Aorta (tissue), 5 donors: ENCODE data around the gene POLE2. TPM values are rescaled to one million over a fixed set of nuclear protein-coding genes. Genes with fewer than 3 reads are reported as not detected.

ENCODE experiments used
- ATAC-seq: fragments of 200-7000 bp; cut with Tn5 transposase; one replicate; pipeline ENCODE4 v1.9.1; 2022; ENCODE audit warnings: moderate library complexity; ENCODE audit not compliant: low FRiP score
- DNase-seq, 2 donors: peaks; one replicate each; pipeline ENCODE4 v3.0.0-alpha.2; 2020
- H3K27ac ChIP-seq, 2 donors: one replicate each; pipeline ENCODE4 v1.5.1; 2013; ENCODE audit warnings: low read length in 2 of 2, mild to moderate bottlenecking in 2 of 2, moderate library complexity in 2 of 2, control low read depth in 1 of 2, inconsistent platforms in 1 of 2, low read depth in 1 of 2
- H3K27me3 ChIP-seq, 2 donors: one replicate each; pipeline ENCODE4 v1.6.1; 2013; ENCODE audit warnings: control low read depth in 1 of 2, low read length in 1 of 2, mild to moderate bottlenecking in 1 of 2, moderate library complexity in 1 of 2; ENCODE audit not compliant: insufficient read depth in 2 of 2, control insufficient read depth in 1 of 2
- H3K36me3 ChIP-seq, 2 donors: one replicate each; pipeline ENCODE4 v1.6.1; 2013; ENCODE audit warnings: control low read depth in 1 of 2, low read length in 1 of 2, mild to moderate bottlenecking in 1 of 2; ENCODE audit not compliant: insufficient read depth in 2 of 2, control insufficient read depth in 1 of 2
- H3K4me1 ChIP-seq, 2 donors: one replicate each; pipeline ENCODE4 v1.6.1; 2013; ENCODE audit warnings: low read length in 2 of 2, control low read depth in 1 of 2, mild to moderate bottlenecking in 1 of 2, moderate library complexity in 1 of 2; ENCODE audit not compliant: insufficient read depth in 2 of 2, control insufficient read depth in 1 of 2
- H3K4me3 ChIP-seq, 2 donors: one replicate each; pipeline ENCODE4 v1.5.1; 2013; ENCODE audit warnings: low read length in 2 of 2, control low read depth in 1 of 2, mild to moderate bottlenecking in 1 of 2
- H3K9me3 ChIP-seq: one replicate; pipeline ENCODE4 v1.6.1; 2013; ENCODE audit warnings: mild to moderate bottlenecking, low read length; ENCODE audit not compliant: control insufficient read depth
- WGBS, 2 donors: extraction: QIAGEN DNeasy Blood & Tissue Kit; methylation state at CpG; one replicate each; pipeline ENCODE4 v1.1.7; 2013; 5-methylcytosine and 5-hydroxymethylcytosine counted together
- intact Hi-C, 2 donors: fragments of 100-400 bp; cut with DNase I; formaldehyde crosslinking; loops; one replicate each; pipeline versions ENCODE4 v1.14.2 to v1.15.0; 2022
- polyA plus RNA-seq, 2 donors: library from polyadenylated mRNA; stranded (reverse); fragments of 200-250 nt; gene quantifications; one replicate each; pipeline ENCODE4 v1.2.3, GENCODE V29; 2013
- total RNA-seq, 2 donors: library from RNA; stranded (reverse); fragmentation: NEBNext Ultra II Directional; extraction: Animal tissue kit (Norgen Biotek cat#: 25700); gene quantifications; one replicate each; pipeline ENCODE4 v1.2.1, GENCODE V29; 2021
- donor health status: healthy with polysubstance abuse.
- donor health status: Bipolar disorder and iron deficiency.
- donor health status: DM: no; HTN: no; CAD: no.
- donor health status: DM: no; HTN: no; CAD: no.
- donor health status: DM: yes; HTN: yes; CAD: no.

POLE2 gene
- total and polyA plus RNA-seq, 4 donors, result 1.2 to 13.6 (median 4.3) TPM

- no peak overlapping the region for H3K4me3 ChIP-seq
- H3K27me3 ChIP-seq, result no peaks in the 10 kb centered on the region
- H3K9me3 ChIP-seq, result no peaks in the 10 kb centered on the region
- ATAC-seq (no peak), DNase-seq (no peak)
- peaks cover 0 to 2% of the 10 kb centered on the region in 2 donors for H3K36me3 ChIP-seq
- WGBS, 2 donors, result 90% methylated on average over 6 of the region's 6 CpGs
- peaks cover 0 to 4% of the 10 kb centered on the region in 2 donors for H3K4me1 ChIP-seq
- intact Hi-C loops, result no loop called here
- no peak overlapping the region for H3K27ac ChIP-seq
Observed at GRCh38 chr14:49617852-49618519, 70.0 kb downstream of the POLE2 start.

- WGBS, 2 donors, result 59 to 63% methylated on average over 6 of the region's 6 CpGs
- ATAC-seq (no peak), DNase-seq (no peak)
- Histone ChIP-seq H3K27me3 (no peaks in the 10 kb centered on the region), H3K4me1 (no peaks in the 10 kb centered on the region), H3K9me3 (no peaks in the 10 kb centered on the region), H3K36me3 (peaks cover 0 to 2% of the 10 kb centered on the region in 2 donors), H3K27ac (no peak overlapping the region), H3K4me3 (no peak overlapping the region)
- intact Hi-C loops, result no loop called here
Observed at GRCh38 chr14:49615776-49616175, 72.2 kb downstream of the POLE2 start.

GRCh38 chr14:49614196-49614595 is 73.8 kb downstream of the POLE2 start:
- ATAC-seq (no peak), DNase-seq (no peak)
- Histone ChIP-seq H3K4me1 (no peaks in the 10 kb centered on the region), H3K9me3 (no peaks in the 10 kb centered on the region), H3K4me3 (no peak overlapping the region), H3K27me3 (no peaks in the 10 kb centered on the region), H3K36me3 (peaks cover 0 to 2% of the 10 kb centered on the region in 2 donors), H3K27ac (no peak overlapping the region)
- 89 to 91% methylated on average over 2 of the region's 2 CpGs for WGBS, 2 donors
- intact Hi-C loops, result no loop called here

- H3K36me3 ChIP-seq, result no peaks in the 10 kb centered on the region
- H3K4me3 ChIP-seq, result no peak overlapping the region
- ATAC-seq (no peak), DNase-seq (no peak)
- intact Hi-C loops, result no loop called here
- no peaks in the 10 kb centered on the region for H3K27me3 ChIP-seq
- WGBS, 2 donors, result 90 to 91% methylated on average over 8 of the region's 8 CpGs
- H3K27ac ChIP-seq, result no peak overlapping the region
- no peaks in the 10 kb centered on the region for H3K9me3 ChIP-seq
- no peaks in the 10 kb centered on the region for H3K4me1 ChIP-seq
Observed at GRCh38 chr14:49612671-49613070, 75.3 kb downstream of the POLE2 start.

GRCh38 chr14:49612251-49612650 is 75.8 kb downstream of the POLE2 start:
- Histone ChIP-seq H3K4me3 (no peak overlapping the region), H3K27me3 (no peaks in the 10 kb centered on the region), H3K9me3 (no peaks in the 10 kb centered on the region), H3K36me3 (no peaks in the 10 kb centered on the region), H3K27ac (no peak overlapping the region), H3K4me1 (no peaks in the 10 kb centered on the region)
- no peak for DNase-seq
- WGBS, 2 donors, result 84 to 88% methylated on average over 4 of the region's 4 CpGs
- intact Hi-C loops, result no loop called here
- no peak for ATAC-seq

- 83 to 93% methylated on average over 6 of the region's 6 CpGs for WGBS, 2 donors
- intact Hi-C loops, result no loop called here
Observed at GRCh38 chr14:49607583-49607982, 80.4 kb downstream of the POLE2 start.

GRCh38 chr14:49598485-49599300 is 89.3 kb downstream of the POLE2 start, which contains the start of gene LRR1:
LRR1 (plus strand) TSS chr14:49598940; CDS start chr14:49599021, 81 bp downstream.
- peak; percentile 92 to 96 for DNase-seq
- intact Hi-C loops, result no loop called here
- Histone ChIP-seq H3K4me3 (peak within 1 kb of the TSS; percentile 65 to 73), H3K9me3 (no peaks in the 10 kb centered on the region), H3K4me1 (no peaks in the 10 kb centered on the region), H3K36me3 (no peaks in the 10 kb centered on the region), H3K27me3 (no peaks in the 10 kb centered on the region), H3K27ac (peak within 1 kb of the TSS in 1 of 2 donors; percentile 89)
- peak; percentile 95 for ATAC-seq
- WGBS, 2 donors, result 0% methylated on average over 63 to 77 of the region's 77 CpGs

More at GRCh38 chr14:49607583-49607982, 80.4 kb downstream of the POLE2 start:
- ATAC-seq, result no peak
- no peak for DNase-seq
- Histone ChIP-seq H3K4me1 (no peaks in the 10 kb centered on the region), H3K27me3 (no peaks in the 10 kb centered on the region), H3K36me3 (no peaks in the 10 kb centered on the region), H3K9me3 (no peaks in the 10 kb centered on the region), H3K27ac (no peak overlapping the region), H3K4me3 (no peak overlapping the region)

GRCh38 chr14:49598189-49598484 is 89.9 kb downstream of the POLE2 start:
- no peaks in the 10 kb centered on the region for H3K27me3 ChIP-seq
- H3K4me1 ChIP-seq, result no peaks in the 10 kb centered on the region
- ATAC-seq (peak; percentile 56), DNase-seq (no peak)
- H3K4me3 ChIP-seq, result peak overlapping the region; percentile 65 to 73
- intact Hi-C loops, result no loop called here
- 0% methylated on average over 15 of the region's 15 CpGs for WGBS, 2 donors
- peak overlapping the region in 1 of 2 donors; percentile 89 for H3K27ac ChIP-seq
- no peaks in the 10 kb centered on the region for H3K9me3 ChIP-seq
- H3K36me3 ChIP-seq, result no peaks in the 10 kb centered on the region
